Ramos (cell line): ENCODE data around the gene PRUNE1.

ENCODE experiments used
- in situ Hi-C: fragments of 300-500 bp; cut with MboI; formaldehyde crosslinking; loops from one replicate; pipeline ENCODE4 v1.14.3; 2022; ENCODE audit warnings: low sequenced_read_pairs; ENCODE audit not compliant: unreplicated experiment

PRUNE1 gene

GRCh38 chr1:150976401-150976821, 31.8 kb upstream of the PRUNE1 start:
- in situ Hi-C loops = loop anchor here (25.0 kb wide), 1 partner anchor 714 kb away; the partner anchor contains the start of genes APH1A, C1orf54 and CA14

- in situ Hi-C loops = loop anchor here (25.0 kb wide), 1 partner anchor 715 kb away; the partner anchor contains the start of genes APH1A, C1orf54 and CA14
Observed at GRCh38 chr1:150976879-150977694, 31.2 kb upstream of the PRUNE1 start.

GRCh38 chr1:150979092-150980056, 28.9 kb upstream of the PRUNE1 start:
- in situ Hi-C loops = loop anchor here (25.0 kb wide), 1 partner anchor 717 kb away; the partner anchor contains the start of genes APH1A, C1orf54 and CA14

GRCh38 chr1:150981177-150981804, 27.0 kb upstream of the PRUNE1 start:
- in situ Hi-C loops = loop anchor here (25.0 kb wide), 1 partner anchor 719 kb away; the partner anchor contains the start of genes APH1A, C1orf54 and CA14

GRCh38 chr1:150981805-150982712, 26.2 kb upstream of the PRUNE1 start, which contains the start of gene ANXA9:
Gene ANXA9 (plus strand): TSS chr1:150982292. CDS start chr1:150983106, 814 bp downstream.
- in situ Hi-C loops = loop anchor here (25.0 kb wide), 1 partner anchor 720 kb away; the partner anchor contains the start of genes APH1A, C1orf54 and CA14

- in situ Hi-C loops = loop anchor here (25.0 kb wide), 1 partner anchor 723 kb away; the partner anchor contains the start of genes APH1A, C1orf54 and CA14
Observed at GRCh38 chr1:150985179-150985825, 22.9 kb upstream of the PRUNE1 start.

- in situ Hi-C loops = loop anchor here (25.0 kb wide), 1 partner anchor 726 kb away; the partner anchor contains the start of genes APH1A, C1orf54 and CA14
Observed at GRCh38 chr1:150987924-150988323, 20.3 kb upstream of the PRUNE1 start.

GRCh38 chr1:150992626-150993025, 15.6 kb upstream of the PRUNE1 start:
- in situ Hi-C loops = loop anchor here (25.0 kb wide), 1 partner anchor 730 kb away; the partner anchor contains the start of genes APH1A, C1orf54 and CA14

DNA sequence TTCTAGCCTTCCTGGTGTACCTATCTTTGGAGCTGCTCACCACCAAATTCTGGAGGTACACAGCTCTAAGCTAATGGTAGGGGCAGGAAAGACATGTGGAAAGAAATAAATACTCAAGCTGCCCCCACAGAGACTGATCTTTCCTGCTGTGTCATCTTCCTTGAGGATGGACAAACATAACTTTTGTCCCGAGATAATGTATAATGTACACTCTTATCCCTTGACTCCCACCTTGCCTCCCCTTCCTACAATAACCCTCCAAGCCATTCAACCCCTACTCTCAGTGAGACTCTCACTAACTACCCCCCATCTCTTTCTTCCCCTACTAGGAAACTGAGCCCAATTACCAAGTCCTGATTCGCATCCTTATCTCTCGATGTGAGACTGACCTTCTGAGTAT, 14.0 kb upstream of the PRUNE1 start:
- in situ Hi-C loops = loop anchor here (25.0 kb wide), 1 partner anchor 732 kb away; the partner anchor contains the start of genes APH1A, C1orf54 and CA14

- in situ Hi-C loops = loop anchor here (25.0 kb wide), 1 partner anchor 733 kb away; the partner anchor contains the start of genes APH1A, C1orf54 and CA14
Observed at GRCh38 chr1:150995460-150995859, 12.8 kb upstream of the PRUNE1 start.

DNA sequence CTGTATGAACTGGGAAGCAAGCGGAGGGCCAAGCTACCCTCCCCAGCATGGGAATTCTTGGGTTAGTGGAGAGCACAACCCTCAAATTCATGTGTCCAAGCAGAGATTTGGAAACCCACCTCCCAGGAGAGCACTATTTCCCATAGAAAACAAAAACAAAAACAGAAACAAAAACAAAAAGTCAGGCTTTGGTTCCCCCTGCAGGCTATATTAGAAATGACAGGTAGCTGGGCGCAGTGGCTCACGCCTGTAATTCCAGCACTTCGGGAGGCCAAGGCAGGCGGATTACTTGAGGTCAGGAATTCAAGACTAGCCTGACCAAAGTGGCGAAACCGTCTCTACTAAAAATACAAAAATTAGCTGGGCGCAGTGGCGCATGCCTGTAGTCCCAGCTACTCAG, 12.4 kb upstream of the PRUNE1 start:
- in situ Hi-C loops = loop anchor here (25.0 kb wide), 1 partner anchor 734 kb away; the partner anchor contains the start of genes APH1A, C1orf54 and CA14

DNA sequence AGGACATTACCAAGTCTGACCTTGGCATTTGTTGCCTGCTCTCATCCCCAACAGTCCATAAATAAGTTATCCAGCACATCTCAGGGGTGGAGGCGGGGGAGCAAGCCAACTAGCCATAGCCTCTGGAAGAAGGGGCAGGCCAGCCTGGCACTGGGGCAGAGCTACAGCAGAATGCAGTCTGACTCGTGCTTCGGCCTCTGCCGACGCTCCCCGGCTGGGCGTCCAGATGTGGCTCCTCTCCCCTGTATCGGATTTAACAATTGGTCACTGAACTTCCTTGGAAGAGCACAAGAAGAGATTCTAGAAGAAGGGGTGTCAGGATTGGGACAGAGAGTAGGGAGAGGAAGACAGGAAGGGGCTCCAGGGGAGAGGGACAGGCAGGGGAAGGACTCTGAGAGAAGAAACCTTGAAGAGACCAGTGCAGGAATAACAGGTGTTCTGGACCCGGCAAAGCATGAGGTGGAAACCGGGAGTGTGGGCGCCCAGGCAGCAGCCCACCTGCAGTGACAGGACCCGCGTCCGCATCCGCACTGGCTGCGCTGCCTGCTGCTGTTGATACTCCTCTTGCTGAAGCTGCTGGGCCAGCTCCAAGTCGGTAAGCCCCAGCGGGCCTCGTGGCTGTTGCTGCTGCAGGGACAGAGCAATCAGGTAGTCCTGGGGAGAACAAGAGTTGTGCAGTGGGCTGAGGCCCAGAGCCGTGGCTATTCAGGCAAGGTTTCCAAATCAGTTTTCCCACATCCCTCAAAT, 10.9 kb upstream of the PRUNE1 start:
- in situ Hi-C loops = loop anchor here (25.0 kb wide), 1 partner anchor 735 kb away; the partner anchor contains the start of genes APH1A, C1orf54 and CA14

- in situ Hi-C loops = loop anchor here (25.0 kb wide), 1 partner anchor 736 kb away; the partner anchor contains the start of genes APH1A, C1orf54 and CA14
Observed at GRCh38 chr1:150997949-150998348, 10.3 kb upstream of the PRUNE1 start.

- in situ Hi-C loops = loop anchor here (25.0 kb wide), 1 partner anchor 737 kb away; the partner anchor contains the start of genes APH1A, C1orf54 and CA14
Observed at GRCh38 chr1:150999051-150999674, 9.1 kb upstream of the PRUNE1 start.

- in situ Hi-C loops = loop anchor here (25.0 kb wide), 1 partner anchor 738 kb away; the partner anchor contains the start of genes APH1A, C1orf54 and CA14
Observed at GRCh38 chr1:150999926-151000325, 8.3 kb upstream of the PRUNE1 start.

- in situ Hi-C loops = no loop called here
Observed at GRCh38 chr1:151000408-151000807, 7.8 kb upstream of the PRUNE1 start.
